Effector CD8-positive, alpha-beta T cell (primary cell): ENCODE data around the gene CIAO3.
"Not testable (repeated sequence)": the region's sequence is repeated elsewhere in the genome, so short reads cannot be mapped to it uniquely, and the experiment has no call there.

Experiments used
- DNase-seq: peaks from one replicate; lab custom pipeline; 2025; lab: John Stamatoyannopoulos, UW

CIAO3 gene

DNA sequence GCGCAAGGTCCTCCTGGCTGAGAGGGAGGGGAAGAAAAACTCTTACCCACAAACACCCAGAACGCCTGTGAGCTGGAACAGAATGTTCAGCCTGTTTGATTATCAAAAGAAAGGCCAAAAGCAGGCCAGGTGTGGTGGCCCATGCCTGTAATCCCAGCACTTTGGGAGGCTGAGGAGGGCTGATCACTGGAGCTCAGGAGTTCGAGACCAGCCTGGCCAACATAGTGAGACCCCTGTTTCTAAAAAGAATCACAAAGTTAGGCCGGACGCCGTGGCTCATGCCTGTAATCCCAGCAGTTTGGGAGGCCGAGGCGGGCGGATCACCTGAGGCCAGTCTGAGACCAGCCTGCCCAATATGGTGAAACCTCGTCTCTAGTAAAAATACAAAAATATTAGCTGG, 35.5 kb upstream of the CIAO3 start:
- not testable (repeated sequence) for DNase-seq

DNA sequence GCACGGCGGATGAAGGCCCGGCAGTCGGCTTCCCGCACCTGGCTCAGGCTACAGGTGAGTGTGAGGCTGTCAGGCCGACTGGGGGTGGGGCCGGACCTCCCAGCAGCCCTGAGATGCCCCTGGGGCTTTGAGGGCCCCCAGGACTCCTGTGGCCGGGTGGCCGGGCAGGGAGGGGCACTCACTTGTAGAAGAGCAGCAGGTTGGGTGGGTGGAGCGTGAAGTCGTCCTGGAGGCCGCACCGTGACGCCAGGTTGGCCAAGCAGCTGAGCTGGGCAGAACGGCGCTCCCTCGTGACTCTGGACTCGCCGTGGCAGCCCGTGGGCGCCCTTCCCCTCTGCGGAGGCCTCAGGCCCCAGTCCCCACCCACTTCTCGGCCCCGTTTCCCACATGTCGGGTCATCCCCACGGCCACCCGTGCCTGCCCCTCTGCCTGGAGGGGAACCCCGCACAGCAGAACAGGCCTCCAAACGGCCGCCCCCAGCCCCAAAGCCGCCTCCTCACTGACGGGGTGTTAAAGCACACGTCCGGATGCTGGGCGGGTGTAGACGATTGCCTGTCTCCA, 34.5 kb upstream of the CIAO3 start:
- no peak for DNase-seq

DNA sequence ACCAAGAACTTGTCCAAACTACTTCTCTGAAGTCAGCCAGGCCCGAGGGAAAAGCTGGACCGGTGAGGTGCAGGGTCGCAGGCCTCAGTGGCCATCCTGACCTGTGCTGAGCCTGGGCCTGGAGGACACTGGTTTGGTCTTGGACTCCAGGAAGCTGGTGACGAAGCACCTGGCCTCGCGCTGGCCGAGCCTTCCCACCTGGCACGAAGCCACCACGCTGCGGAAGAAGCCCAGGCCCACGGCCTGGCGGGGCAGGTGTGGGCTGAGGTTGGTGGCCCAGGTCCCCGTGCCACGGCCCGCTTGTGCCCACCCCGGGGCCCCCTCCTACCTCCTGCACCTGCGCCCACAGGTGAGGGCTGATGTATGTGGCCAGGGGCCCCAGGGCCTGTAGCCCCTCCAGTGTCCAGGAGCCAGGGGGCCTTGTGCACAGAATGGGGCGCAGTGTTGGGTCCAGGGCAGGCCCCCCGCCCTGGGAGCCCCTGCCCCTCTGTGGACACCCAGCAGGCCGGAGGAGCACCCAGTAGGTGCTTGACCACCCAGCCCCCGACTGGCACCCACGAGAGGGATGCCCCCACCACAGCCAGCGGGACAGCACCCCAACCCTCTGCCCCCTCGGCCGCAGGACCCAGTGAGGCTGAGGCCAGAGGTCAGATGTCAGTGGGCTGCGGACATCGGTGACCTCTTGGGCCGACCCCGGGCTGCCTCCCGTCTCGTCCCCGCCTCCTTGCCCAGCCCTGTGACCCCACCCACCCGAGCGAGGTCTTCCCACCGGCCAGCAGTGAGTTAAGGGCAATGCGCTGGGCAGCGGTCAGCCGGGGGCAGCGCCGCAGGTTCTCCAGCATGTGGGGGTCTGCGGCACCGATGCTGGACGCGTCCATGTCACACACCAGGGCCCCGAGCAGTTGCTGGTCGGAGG, 33.5 kb upstream of the CIAO3 start:
- no peak for DNase-seq

DNA sequence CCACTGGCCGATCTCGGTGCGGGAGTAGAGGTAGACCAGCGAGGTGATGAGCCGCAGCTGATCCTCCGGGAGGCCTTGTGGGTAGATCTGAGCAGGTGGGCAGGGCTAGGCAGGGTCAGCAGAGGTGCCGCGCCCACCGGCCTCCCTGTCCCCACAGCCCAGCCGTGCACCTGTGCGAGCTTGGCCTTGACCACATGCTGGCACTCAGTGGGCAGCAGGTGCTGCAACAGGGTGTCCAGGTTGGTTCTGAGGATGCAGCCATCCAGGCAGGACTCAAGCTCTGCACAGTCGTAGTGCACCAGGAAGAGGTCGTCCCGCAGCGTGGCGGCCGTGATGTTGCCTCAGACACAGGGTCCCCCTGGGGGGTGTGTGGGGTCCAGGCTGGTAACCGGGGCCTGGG, 32.2 kb upstream of the CIAO3 start:
- DNase-seq: no peak

DNA sequence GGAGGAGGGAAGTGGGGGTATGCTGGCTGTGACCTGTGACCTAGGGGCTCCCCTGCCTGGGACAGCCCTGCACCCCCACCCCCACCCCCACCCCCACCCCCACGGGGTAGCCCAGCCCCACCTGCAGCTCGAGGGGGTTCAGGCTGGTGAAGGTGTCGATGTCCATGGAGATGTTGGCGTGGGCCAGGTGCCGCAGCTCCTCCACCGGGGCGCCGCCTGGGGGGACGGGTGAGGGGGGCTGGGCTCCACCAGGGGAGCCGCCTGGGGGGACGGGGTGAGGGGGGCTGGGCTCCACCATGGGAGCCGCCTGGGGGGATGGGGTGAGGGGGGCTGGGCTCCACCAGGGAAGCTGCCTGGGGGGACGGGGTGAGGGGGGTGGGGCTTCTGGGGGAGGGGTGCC, 29.6 kb upstream of the CIAO3 start:
- DNase-seq: no peak

DNA sequence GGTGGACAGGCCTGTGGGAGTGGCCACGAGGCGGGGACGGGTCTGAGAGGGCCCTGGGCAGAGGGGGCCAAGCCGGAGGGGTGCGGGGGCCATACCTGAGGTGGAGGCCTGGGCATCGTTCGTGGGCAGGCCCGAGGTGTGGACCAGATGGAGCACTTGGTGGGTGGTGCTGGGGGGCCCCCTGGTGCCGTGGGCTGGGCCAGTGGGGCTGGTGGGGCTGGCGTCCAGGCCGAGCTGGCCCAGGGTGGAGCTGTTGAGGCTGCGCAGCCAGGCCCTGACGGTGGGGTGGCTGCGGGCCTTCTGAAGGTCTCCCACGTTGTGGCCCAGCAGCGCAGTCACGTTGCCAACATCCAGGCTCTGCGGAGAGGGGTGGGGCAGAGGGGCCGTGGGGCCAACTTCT, 29.1 kb upstream of the CIAO3 start:
- DNase-seq: no peak

DNA sequence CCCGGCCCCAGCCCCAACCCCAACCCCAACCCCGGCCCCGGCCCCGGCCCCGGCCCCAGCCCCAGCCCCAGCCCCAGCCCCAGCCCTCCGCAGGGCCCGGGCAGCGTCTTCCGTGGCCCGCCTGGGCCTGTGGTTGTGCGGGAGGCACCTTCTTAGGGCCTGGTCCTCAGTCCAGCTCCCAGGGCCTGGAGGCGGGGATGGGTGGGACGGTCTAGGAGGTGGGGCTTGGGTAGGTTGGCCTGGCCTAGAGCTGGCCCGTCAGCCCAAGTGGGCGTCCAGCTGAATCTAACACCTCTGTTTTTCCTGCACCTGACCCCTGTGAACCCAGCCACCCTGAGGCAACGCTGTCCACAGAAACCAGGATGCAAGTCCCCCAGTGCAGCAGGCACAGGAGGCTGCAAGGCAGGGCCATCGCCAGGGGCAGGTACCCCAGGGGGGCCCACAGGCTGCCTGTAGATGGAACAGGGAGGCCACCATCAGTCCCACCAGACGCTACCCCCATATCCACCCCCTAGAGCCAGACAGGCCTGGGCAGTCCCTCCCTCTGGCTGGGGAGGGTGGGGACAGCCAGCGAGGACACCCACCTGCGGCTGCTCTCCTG, 28.5 kb upstream of the CIAO3 start:
- no peak for DNase-seq

DNA sequence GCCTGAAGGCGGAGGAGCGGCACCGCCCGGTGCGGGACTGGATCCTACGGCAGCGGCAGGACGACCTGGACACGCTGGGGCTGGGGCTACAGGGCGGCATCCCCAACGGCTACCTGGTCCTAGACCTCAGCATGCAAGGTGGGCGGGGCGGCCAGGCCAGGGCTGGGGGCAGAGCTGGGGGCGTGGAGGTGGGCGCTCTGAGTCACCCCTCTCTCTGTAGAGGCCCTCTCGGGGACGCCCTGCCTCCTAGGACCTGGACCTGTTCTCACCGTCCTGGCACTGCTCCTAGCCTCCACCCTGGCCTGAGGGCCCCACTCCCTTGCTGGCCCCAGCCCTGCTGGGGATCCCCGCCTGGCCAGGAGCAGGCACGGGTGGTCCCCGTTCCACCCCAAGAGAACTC, 27.6 kb upstream of the CIAO3 start:
- DNase-seq: no peak

DNA sequence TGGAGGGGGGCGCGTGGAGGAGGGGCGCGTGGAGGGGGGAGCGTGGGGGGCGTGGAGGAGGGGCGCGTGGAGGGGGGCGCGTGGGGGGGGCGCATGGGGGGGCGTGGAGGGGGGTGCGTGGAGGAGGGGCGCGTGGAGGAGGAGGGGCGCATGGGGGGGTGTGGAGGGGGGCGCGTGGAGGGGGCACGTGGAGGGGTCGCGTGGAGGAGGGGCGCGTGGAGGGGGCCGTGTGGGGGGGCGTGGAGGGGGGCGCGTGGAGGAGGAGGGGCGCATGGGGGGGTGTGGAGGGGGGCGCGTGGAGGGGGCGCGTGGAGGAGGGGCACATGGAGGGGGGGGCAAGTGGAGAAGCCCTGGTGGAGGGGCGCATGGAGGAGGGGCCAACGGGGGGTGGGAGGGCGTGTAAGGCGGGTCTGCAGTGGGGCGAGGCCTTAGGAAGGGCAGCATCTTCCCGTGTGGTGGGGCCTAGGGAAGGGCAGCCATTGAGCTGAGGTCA, 27.0 kb upstream of the CIAO3 start:
- DNase-seq: no peak

DNA sequence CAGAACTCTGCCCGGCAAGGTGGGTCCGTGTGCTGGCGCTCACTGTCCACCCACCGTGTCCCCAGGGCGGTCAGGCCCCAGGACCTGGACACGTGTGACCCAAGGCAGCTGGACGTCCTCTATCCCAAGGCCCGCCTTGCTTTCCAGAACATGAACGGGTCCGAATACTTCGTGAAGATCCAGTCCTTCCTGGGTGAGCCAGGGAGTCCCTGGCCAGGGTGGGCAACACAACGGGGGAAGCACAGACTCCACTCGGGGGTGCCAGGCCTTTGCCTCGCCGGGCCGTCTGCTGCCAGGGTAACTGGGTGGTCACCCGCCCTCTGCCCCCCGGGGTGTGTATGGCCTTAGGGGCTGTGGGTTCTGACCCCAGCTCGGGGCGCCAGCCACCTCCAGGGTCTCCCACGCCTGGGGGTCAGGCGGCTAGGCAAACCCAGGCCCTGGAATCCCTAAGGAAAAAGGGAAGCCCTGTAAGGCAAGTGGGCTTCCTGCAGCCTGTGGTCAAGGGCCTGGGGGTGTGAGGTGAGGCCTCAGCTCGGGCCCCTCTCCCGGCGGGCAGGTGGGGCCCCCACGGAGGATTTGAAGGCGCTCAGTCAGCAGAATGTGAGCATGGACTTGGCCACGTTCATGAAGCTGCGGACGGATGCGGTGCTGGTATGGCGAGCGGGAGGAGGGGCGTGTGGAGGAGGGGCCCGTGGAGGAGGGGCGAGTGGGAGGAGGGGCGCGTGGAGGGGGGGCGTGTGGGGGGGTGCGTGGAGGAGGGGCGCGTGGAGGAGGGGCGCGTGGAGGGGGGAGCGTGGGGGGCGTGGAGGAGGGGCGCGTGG, 26.2 kb upstream of the CIAO3 start:
- DNase-seq: no peak

DNA sequence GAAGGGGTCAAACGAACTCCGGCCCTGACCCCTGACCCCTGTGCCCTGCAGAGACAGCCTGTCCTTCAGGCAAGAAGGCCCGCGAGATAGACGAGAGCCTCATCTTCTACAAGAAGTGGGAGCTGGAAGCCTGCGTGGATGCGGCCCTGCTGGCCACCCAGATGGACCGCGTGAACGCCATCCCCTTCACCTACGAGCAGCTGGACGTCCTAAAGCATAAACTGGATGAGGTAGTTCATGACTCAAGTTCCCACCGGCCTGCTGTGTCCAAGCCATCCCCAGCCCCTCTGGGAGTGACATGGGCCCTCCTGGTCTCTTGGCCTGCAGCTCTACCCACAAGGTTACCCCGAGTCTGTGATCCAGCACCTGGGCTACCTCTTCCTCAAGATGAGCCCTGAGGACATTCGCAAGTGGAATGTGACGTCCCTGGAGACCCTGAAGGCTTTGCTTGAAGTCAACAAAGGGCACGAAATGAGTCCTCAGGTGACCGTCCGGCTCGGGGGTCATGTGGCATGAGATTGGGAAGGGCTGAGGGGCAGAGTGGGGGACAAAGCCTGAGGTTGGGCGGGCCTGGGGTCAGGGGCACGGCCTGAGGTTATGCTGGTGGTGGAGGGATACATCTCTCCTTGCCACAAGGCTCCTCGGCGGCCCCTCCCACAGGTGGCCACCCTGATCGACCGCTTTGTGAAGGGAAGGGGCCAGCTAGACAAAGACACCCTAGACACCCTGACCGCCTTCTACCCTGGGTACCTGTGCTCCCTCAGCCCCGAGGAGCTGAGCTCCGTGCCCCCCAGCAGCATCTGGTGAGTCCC, 25.4 kb upstream of the CIAO3 start:
- DNase-seq: no peak

DNA sequence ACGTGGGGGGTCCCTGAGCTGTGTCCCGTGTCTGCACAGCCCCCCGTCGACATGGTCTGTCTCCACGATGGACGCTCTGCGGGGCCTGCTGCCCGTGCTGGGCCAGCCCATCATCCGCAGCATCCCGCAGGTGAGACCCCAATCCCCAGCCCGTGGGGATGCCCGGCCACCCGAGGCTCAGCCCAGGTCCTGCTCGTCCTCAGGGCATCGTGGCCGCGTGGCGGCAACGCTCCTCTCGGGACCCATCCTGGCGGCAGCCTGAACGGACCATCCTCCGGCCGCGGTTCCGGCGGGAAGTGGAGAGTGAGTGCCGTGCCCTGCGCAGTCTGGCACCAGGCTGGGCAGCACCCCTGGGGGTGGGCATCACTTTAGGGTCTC, 24.7 kb upstream of the CIAO3 start:
- no peak for DNase-seq

DNA sequence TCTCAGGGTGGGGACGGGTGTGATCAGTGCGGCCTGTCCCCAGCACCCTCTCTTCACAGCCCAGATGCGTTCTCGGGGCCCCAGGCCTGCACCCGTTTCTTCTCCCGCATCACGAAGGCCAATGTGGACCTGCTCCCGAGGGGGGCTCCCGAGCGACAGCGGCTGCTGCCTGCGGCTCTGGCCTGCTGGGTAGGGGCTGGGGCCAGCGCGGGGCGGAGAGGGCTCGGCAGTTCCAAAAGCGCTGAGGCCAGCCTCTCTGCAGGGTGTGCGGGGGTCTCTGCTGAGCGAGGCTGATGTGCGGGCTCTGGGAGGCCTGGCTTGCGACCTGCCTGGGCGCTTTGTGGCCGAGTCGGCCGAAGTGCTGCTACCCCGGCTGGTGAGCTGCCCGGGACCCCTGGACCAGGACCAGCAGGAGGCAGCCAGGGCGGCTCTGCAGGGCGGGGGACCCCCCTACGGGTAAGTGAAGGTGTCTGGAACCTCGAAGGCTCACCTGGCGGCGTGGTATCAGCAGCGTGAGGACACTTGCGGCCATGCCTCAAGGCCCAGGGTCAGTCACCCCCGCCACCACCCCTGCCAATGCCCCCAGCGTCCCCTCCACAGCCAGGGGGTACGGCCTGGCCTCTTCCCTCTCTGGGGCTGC, 24.2 kb upstream of the CIAO3 start:
- no peak for DNase-seq

DNA sequence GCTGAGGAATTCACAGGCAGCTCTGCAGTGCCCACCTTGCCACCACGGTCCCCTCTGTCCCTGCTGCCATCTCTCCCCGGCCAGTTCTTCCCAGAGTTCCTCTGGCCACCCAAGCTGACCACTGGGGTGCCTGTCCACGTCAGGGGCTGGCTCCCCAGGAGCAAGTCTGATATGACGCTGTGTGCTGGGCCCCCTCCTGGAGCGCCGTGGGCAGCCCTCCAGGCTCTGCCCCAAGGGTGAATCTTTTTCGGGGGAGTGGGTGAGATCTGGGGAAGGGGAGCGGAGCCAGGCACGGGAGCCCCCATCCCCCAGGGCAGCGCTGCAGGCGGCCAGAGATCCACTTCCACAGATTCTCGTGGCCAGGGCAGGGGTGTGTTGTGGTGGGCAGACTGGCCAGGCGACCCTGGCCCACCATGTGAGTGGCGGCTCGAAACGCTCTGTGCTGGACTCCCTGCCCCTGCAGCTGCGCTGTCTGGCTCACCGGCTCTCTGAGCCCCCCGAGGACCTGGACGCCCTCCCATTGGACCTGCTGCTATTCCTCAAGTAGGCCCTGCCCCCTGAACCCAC, 23.5 kb upstream of the CIAO3 start:
- no peak for DNase-seq

DNA sequence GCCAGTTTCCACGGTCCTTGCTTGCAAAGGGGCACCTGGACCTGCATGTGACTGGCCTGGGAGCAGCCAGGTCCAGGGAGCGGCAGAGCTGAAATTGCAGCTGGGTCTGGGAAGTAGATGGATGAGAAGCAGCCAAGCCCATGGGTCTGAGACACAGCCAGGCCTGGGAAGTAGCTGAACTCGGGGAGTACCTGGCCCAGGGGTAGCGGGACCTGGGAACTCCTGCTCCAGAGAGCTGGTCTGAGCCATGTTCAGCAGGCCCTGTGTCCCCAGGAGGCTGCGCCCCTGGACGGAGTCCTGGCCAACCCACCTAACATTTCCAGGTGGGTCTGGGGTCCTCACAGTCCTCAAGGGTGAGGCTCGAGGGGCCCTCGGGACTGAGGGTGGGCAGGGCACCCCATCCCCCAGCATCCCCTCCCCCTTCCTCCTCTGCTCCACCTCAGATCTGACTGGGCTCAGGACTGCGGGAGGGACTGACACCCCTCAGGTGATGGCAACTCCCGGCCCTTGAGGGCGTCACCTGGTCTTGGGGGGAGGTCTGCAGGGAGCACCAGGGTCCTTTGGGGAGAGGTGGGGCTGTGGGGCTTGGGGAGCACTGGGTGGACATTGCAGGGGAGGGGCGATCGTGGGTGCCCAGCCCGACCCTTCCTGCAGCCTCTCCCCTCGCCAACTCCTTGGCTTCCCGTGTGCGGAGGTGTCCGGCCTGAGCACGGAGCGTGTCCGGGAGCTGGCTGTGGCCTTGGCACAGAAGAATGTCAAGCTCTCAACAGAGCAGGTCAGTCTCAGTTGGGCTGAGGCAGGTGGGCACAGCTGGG, 22.8 kb upstream of the CIAO3 start:
- no peak for DNase-seq

DNA sequence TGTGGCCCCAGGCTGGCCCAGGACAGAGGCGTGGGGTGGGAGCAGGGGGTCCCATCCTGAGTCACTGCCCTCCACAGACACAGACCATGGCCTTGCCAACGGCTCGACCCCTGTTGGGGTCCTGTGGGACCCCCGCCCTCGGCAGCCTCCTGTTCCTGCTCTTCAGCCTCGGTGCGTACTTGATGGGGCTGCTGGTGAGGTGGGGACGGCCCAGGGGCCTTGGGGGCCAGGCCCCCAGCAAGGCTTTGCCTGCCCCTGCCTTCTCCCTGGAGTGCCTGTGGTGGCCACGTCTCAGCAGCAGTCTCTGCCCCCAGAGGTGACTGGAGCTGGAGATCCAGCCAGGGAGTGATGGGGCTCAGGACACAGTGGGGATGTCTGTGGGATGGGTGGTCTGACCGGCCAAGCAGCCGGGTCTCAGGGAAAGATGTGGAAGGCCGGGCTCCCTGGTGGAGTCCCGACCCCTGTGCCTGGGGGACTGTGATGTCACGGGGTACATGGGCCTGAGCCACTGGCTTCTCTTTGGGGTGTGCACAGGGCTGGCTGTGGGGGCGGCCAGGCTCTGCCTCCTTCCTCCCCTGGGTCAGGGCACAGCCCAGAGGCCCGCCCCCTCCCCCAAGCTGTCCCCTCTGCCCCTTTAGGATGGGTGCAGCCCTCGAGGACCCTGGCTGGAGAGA, 21.9 kb upstream of the CIAO3 start:
- DNase-seq: no peak

DNA sequence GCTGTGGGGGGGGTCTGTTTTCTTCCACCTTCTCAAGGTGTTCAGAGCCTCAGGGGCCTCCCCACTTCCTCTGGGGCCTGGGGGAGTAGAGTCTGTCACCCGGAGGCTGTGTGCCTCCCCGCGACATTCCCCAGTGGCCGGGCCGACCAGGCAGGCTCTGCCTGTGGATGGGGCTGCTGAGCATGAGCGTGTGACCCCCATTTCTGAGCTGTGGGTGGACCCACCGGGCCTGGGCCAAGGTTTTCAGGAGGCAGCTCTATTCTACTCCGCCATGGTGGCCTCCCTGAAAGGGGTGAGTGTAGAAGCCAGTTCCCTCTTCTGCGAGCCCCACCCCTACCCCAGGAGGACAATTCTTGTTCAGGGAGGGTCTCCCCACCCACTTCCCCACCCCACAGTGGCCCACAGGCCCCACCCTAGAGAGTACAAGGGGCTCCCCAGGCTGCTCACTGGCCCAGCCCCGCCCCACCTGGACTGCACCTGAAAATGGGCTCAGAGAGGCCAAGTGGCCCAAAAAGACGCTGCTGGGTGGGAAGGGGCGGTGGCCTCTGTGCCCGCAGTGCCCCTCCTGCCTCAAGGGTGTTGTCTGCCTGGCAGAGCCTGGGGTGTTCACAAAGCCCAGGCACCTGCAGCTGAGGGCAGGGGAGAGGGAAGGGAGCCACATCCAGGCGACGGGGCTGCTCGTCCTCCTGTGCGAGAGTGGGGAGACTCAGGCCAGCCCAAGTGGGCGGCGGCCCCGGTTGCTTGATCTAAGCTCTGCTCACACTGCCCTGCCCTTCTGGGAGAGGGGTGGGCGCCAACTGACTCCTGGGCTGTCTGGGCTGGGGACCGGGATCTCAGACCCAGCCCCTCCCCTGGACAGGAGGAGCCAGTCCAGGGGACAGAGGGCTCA, 21.1 kb upstream of the CIAO3 start:
- no peak for DNase-seq
